GM23338 (cell line): ENCODE results near the gene C5orf58.

Experiments
- CREB1 ChIP-seq: fragments of 250-450 bp; sonication (Bioruptor Pico); IDR thresholded peaks from 2 replicates; pipeline ENCODE4 v1.5.0; 2020; ENCODE audit warnings: low read depth, mild to moderate bottlenecking, moderate library complexity
- CTCF ChIP-seq, 2 experiments: fragments of 200-600 bp in 1 of 2; sonication (generic) in 1 of 2; conservative IDR thresholded peaks; 2 replicates each; pipeline versions ENCODE4 v1.5.1 to v1.6.1; 2016 to 2017; ENCODE audit warnings: antibody characterized with exemption in 2 of 2, low read depth in 2 of 2, mild to moderate bottlenecking in 2 of 2, moderate library complexity in 1 of 2
- ETS1 ChIP-seq: IDR thresholded peaks from 2 replicates; pipeline ENCODE4 v1.6.1; 2016; ENCODE audit warnings: antibody characterized with exemption
- EZH2 ChIP-seq: fragments of 200-600 bp; sonication (generic); IDR thresholded peaks from one replicate; pipeline ENCODE4 v1.8.0; 2017; ENCODE audit warnings: antibody characterized with exemption, mild to moderate bottlenecking, low read depth; ENCODE audit not compliant: unreplicated experiment
- EZH2phosphoT487 ChIP-seq: fragments of 200-600 bp; sonication (generic); IDR thresholded peaks from one replicate; pipeline ENCODE4 v1.8.1; 2018; ENCODE audit warnings: antibody characterized with exemption; ENCODE audit not compliant: unreplicated experiment
- JUNB ChIP-seq: IDR thresholded peaks from one replicate; pipeline ENCODE4 v1.6.1; 2016; ENCODE audit warnings: antibody characterized with exemption; ENCODE audit not compliant: unreplicated experiment
- NANOG ChIP-seq: IDR thresholded peaks from 2 replicates; pipeline ENCODE4 v1.6.1; 2016; ENCODE audit warnings: antibody characterized with exemption, borderline replicate concordance
- POLR2AphosphoS5 ChIP-seq: IDR thresholded peaks from 2 replicates; pipeline ENCODE4 v1.6.1; 2016; ENCODE audit warnings: antibody characterized with exemption, low read depth
- REST ChIP-seq: IDR thresholded peaks from one replicate; pipeline ENCODE4 v1.6.1; 2018; ENCODE audit warnings: antibody characterized with exemption; ENCODE audit not compliant: unreplicated experiment
- STAT1 ChIP-seq: IDR thresholded peaks from one replicate; pipeline ENCODE4 v1.6.1; 2016; ENCODE audit warnings: antibody characterized with exemption; ENCODE audit not compliant: unreplicated experiment
- ZNF114 ChIP-seq: fragments of 250-450 bp; sonication (Bioruptor Pico); IDR thresholded peaks from 2 replicates; pipeline ENCODE4 v1.5.0; 2020; ENCODE audit warnings: mild to moderate bottlenecking, moderate library complexity
- ZNF331 ChIP-seq: fragments of 250-450 bp; sonication (Bioruptor Pico); IDR thresholded peaks from 2 replicates; pipeline ENCODE4 v1.5.0; 2020; ENCODE audit warnings: low read depth, mild to moderate bottlenecking, moderate library complexity
- ZNF462 ChIP-seq: fragments of 250-450 bp; sonication (Bioruptor Pico); IDR thresholded peaks from 2 replicates; pipeline ENCODE4 v1.5.0; 2020; ENCODE audit warnings: mild to moderate bottlenecking, moderate library complexity

- TF ChIP-seq CTCF (conservative IDR thresholded peaks at IDR 0.05; ENCODE audit: low read depth in 2 of 2) (no peak), EZH2 (no peak), ZNF114 (CRISPR knock-in tag) (no peak), REST (no peak), POLR2AphosphoS5 (no peak), JUNB (no peak), NANOG (no peak), STAT1 (no peak), EZH2phosphoT487 (no peak), CREB1 (CRISPR knock-in tag) (no peak), ZNF331 (no peak), ETS1 (no peak), ZNF462 (no peak)
Observed at GRCh38 chr5:170276140-170276539, 43.4 kb downstream of the C5orf58 start.
